Measurements from ENCODE around the gene CFAP20DC. TPM values are rescaled to one million over a fixed set of nuclear protein-coding genes. Genes with fewer than 3 reads are reported as not detected.
"Not testable (repeated sequence)": the region's sequence is repeated elsewhere in the genome, so short reads cannot be mapped to it uniquely, and the experiment has no call there.

The CFAP20DC gene
- total and polyA plus RNA-seq, 2 of the 8 experiments (the other 6 are each of a cell fraction or from before 2014, with no cell fraction given): 2.2 to 2.8 TPM

DNA sequence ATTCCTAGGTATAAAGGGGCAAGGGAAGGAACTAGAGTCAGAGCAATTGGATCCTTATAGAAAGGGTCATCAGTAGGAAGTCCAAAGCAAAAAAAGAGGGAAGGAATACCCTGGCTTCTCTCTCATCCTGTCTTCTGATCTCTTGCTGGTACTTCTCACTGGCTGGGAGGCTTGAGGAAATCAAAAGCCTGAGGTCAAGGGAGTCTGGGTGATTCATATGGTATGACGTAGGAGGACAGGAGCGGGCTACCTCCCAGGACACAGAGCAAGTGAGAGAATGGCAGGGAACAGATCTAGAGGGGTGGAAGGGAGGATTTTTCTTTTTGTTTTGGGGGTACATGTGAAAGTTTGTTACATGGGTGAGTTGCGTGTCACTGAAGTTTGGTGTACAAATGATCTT lies 76.0 kb downstream of the CFAP20DC start (continued):
- no peak for TF ChIP-seq TAF1 (IDR thresholded peaks at IDR 0.05; ENCODE audit: low read depth, low read length)
- TF ChIP-seq, protein P1, sequence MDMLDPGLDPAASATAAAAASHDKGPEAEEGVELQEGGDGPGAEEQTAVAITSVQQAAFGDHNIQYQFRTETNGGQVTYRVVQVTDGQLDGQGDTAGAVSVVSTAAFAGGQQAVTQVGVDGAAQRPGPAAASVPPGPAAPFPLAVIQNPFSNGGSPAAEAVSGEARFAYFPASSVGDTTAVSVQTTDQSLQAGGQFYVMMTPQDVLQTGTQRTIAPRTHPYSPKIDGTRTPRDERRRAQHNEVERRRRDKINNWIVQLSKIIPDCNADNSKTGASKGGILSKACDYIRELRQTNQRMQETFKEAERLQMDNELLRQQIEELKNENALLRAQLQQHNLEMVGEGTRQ (IDR thresholded peaks at IDR 0.05; ENCODE audit: low read length): no peak

DNA sequence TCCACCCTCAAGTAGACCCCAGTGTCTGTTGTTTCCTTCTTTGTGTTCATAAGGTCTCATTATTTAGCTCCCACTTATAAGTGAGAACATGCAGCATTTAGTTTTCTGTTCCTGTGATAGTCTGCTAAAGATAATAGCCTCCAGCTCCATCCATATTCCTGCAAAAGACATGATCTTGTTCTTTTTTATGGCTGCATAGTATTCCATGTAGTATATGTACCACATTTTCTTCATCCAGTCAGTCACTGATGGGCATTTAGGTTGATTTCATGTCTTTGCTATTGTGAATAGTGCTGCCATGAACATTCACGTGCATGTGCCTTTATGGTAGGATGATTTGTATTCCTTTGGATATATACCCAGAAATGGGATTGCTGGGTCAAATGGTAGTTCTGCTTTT lies 82.0 kb downstream of the CFAP20DC start:
- H3K9me3 ChIP-seq (ENCODE audit: insufficient read depth in 2 of 2, low read depth in 1 of 2, low read length in 1 of 2); H3K9ac ChIP-seq (replicated peaks in 1 of 4; ENCODE audit: extremely low read depth in 1 of 4, low read depth in 3 of 4, low read length in 3 of 4); H3K79me2 ChIP-seq (ENCODE audit: control insufficient read depth in 1 of 2, insufficient read depth in 2 of 2, low read length in 2 of 2); H3K4ac ChIP-seq (replicated peaks; ENCODE audit: insufficient read length, low read depth, low read length); H2AK5ac ChIP-seq (ENCODE audit: low read depth, low read length); H2BK15ac ChIP-seq (ENCODE audit: low read length); H2BK5ac ChIP-seq (ENCODE audit: low read depth, low read length); FAIRE-seq; H3K79me1 ChIP-seq (ENCODE audit: low read depth, low read length); H3K27me3 ChIP-seq (replicated peaks in 1 of 4; ENCODE audit: control insufficient read depth in 3 of 4, extremely low read depth in 1 of 4, insufficient read depth in 3 of 4, low read length in 3 of 4); H3K4me2 ChIP-seq (ENCODE audit: insufficient read depth in 1 of 2, low read depth in 2 of 2, low read length in 2 of 2); H3K4me3 ChIP-seq (ENCODE audit: extremely low read depth in 1 of 4, insufficient read depth in 2 of 4, low read depth in 3 of 4, low read length in 4 of 4); H3K14ac ChIP-seq (ENCODE audit: insufficient read length); H2BK12ac ChIP-seq (ENCODE audit: low read depth, low read length); H4K20me1 ChIP-seq (replicated peaks in 1 of 2; ENCODE audit: control insufficient read depth in 1 of 2, insufficient read depth in 2 of 2, low read length in 2 of 2); H3K27ac ChIP-seq (ENCODE audit: low read depth, low read length); H3K23ac ChIP-seq (ENCODE audit: insufficient read length); DNase-seq (ENCODE audit: low read depth in 1 of 2, low spot score in 2 of 2); H2BK20ac ChIP-seq (ENCODE audit: low read length); H3K36me3 ChIP-seq (ENCODE audit: control insufficient read depth in 2 of 4, insufficient read depth in 4 of 4, low read length in 3 of 4); H2BK120ac ChIP-seq (replicated peaks; ENCODE audit: low read depth, low read length); POLR2A ChIA-PET (ENCODE audit: partially characterized antibody); H3K23me2 ChIP-seq (ENCODE audit: low read depth, low read length); H4K5ac ChIP-seq (ENCODE audit: insufficient read length, low read depth, low read length); H4K91ac ChIP-seq (replicated peaks; ENCODE audit: insufficient read length, low read length); H2AFZ ChIP-seq (ENCODE audit: low read length); H3K18ac ChIP-seq (ENCODE audit: extremely low read depth, low read length); H3K56ac ChIP-seq (replicated peaks; ENCODE audit: insufficient read length, low read depth, low read length); H4K8ac ChIP-seq (ENCODE audit: extremely low read depth, insufficient read depth, low read length); H3K4me1 ChIP-seq (replicated peaks in 1 of 4; ENCODE audit: control insufficient read depth in 3 of 4, insufficient read depth in 4 of 4, low read length in 3 of 4): not testable (repeated sequence)
- WGBS, 2 experiments (ENCODE audit: extremely low coverage in 1 of 2, insufficient coverage in 1 of 2, insufficient read length in 1 of 2, insufficient replicate concordance in 2 of 2, low coverage in 1 of 2, low lambda C conversion rate in 2 of 2, missing lambda C conversion rate in 1 of 2): 79% methylated on average over 1 of the region's 1 CpG; no CpG with 5 or more reads in 1 of the 2 experiments
- CTCF ChIA-PET (ENCODE audit: partially characterized antibody): interaction anchor here (0.8 kb wide), 1 partner anchor 28 kb away, joined by 3 read pairs; no protein-coding TSS in a partner anchor

All from H1 (cell line).